PC-9 (cell line): ENCODE results near the gene SLC9A9. TPM values are rescaled to one million over a fixed set of nuclear protein-coding genes. Genes with fewer than 3 reads are reported as not detected.

ENCODE experiments used
- BruUV-seq: library from RNA; stranded (reverse); fragments of 400-500 nt; replicated peaks from 2 replicates; lab custom pipeline; 2021; lab: Mats Ljungman, UMichigan
- CTCF ChIA-PET: fragments of 300-600 bp; sonication (Branson Sonifier 250); formaldehyde crosslinking; loops from one replicate; lab custom pipeline; 2022; ENCODE audit warnings: antibody characterized with exemption; lab: Charles Lee
- POLR2A ChIA-PET: fragments of 300-600 bp; sonication (Branson Sonifier 250); formaldehyde crosslinking; loops from one replicate; lab custom pipeline; 2022; ENCODE audit warnings: antibody characterized with exemption; ENCODE audit not compliant: unreplicated experiment; lab: Charles Lee
- DNase-seq, 2 experiments: peaks; one replicate each; pipeline versions ENCODE4 v3.0.0 to v3.0.0-alpha.2; 2015 to 2022; ENCODE audit warnings: mixed read lengths in 1 of 2
- H2AFZ ChIP-seq: fragments of 200-600 bp; sonication (generic); 2 replicates; pipeline ENCODE4 v1.8.1; 2017; ENCODE audit warnings: antibody characterized with exemption
- H3F3A ChIP-seq: fragments of 200-600 bp; sonication (generic); 2 replicates; pipeline ENCODE4 v1.8.1; 2017; ENCODE audit warnings: antibody characterized with exemption, mild to moderate bottlenecking, low read depth; ENCODE audit not compliant: insufficient read depth
- H3K27ac ChIP-seq: fragments of 200-600 bp; sonication (generic); 2 replicates; pipeline ENCODE4 v1.6.1; 2016; ENCODE audit warnings: mixed run types
- H3K27me3 ChIP-seq: fragments of 200-600 bp; sonication (generic); 2 replicates; pipeline ENCODE4 v1.6.1; 2016; ENCODE audit warnings: low read depth, mixed run types; ENCODE audit not compliant: insufficient read depth
- H3K36me3 ChIP-seq: fragments of 200-600 bp; sonication (generic); 2 replicates; pipeline ENCODE4 v1.6.1; 2016; ENCODE audit warnings: low read depth, mixed run types
- H3K4me1 ChIP-seq: fragments of 200-600 bp; sonication (generic); replicated peaks from 2 replicates; pipeline ENCODE4 v1.6.1; 2016; ENCODE audit warnings: mixed run types; ENCODE audit not compliant: insufficient read depth
- H3K4me2 ChIP-seq: fragments of 200-600 bp; sonication (generic); 2 replicates; pipeline ENCODE4 v1.6.1; 2017; ENCODE audit warnings: mixed run types
- H3K4me3 ChIP-seq: fragments of 200-600 bp; sonication (generic); 2 replicates; pipeline ENCODE4 v1.6.1; 2016; ENCODE audit warnings: mixed run types
- H3K79me2 ChIP-seq: fragments of 200-600 bp; sonication (generic); 2 replicates; pipeline ENCODE4 v1.6.1; 2017; ENCODE audit warnings: low read depth, mixed run types
- H3K9me2 ChIP-seq: fragments of 200-600 bp; sonication (generic); 2 replicates; pipeline ENCODE4 v1.8.1; 2017; ENCODE audit warnings: mild to moderate bottlenecking; ENCODE audit not compliant: insufficient read depth
- H3K9me3 ChIP-seq: fragments of 200-600 bp; sonication (generic); 2 replicates; pipeline ENCODE4 v1.8.1; 2016; ENCODE audit warnings: low read depth; ENCODE audit not compliant: insufficient read depth
- H4K20me1 ChIP-seq: fragments of 200-600 bp; sonication (generic); 2 replicates; pipeline ENCODE4 v1.8.1; 2017; ENCODE audit not compliant: insufficient read depth
- CTCF ChIP-seq: fragments of 200-600 bp; sonication (generic); conservative IDR thresholded peaks from 2 replicates; pipeline ENCODE4 v1.6.1; 2017; ENCODE audit warnings: mixed run types, antibody characterized with exemption, mild to moderate bottlenecking, moderate library complexity
- EZH2 ChIP-seq: fragments of 200-600 bp; sonication (generic); IDR thresholded peaks from 2 replicates; pipeline ENCODE4 v1.8.0; 2017; ENCODE audit warnings: antibody characterized with exemption, low read depth
- intact Hi-C: fragments of 100-400 bp; cut with micrococcal nuclease; formaldehyde crosslinking; loops from one replicate; pipeline ENCODE4 v1.10.0; 2022; ENCODE audit not compliant: unreplicated experiment
- total RNA-seq: library from RNA; stranded (reverse); gene quantifications from 2 replicates; pipeline ENCODE4 v1.2.3, GENCODE V29; 2021

The SLC9A9 gene
- total RNA-seq, 1 experiment from 2014 or later = 1.7 TPM

DNA sequence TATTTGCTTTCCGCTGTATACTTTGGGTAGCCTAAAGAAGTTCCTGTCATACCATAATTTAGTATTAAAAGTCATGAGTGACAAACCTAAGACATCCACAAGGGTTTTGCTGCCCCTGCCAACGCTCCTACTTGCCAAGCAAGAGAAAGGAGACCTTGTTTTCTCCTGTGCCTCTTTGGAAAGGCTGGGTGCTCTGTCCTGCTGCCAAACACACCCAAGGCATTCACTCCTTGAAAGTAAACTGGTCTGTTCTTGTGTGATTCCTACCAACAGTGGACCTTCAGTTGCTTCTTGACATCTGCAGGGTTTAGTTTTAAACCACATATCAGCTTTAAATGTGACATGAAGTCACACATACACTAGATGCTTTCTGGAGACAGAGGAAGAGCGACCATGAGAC lies 295.4 kb downstream of the SLC9A9 start:
- intact Hi-C loops = no loop called here
- no TSS peak for BruUV-seq
- Histone ChIP-seq H3K36me3 (no peaks in the 10 kb centered on the region), H4K20me1 (no peaks in the 10 kb centered on the region), H3K79me2 (no peaks in the 10 kb centered on the region), H3F3A (no peaks in the 10 kb centered on the region), H3K4me1 (no peaks in the 10 kb centered on the region), H3K9me2 (no peaks in the 10 kb centered on the region), H3K27ac (no peak overlapping the region), H3K9me3 (no peaks in the 10 kb centered on the region), H3K4me2 (no peak overlapping the region), H3K27me3 (no peaks in the 10 kb centered on the region), H2AFZ (no peak overlapping the region), H3K4me3 (no peak overlapping the region)
- ChIA-PET CTCF (no interaction called here), POLR2A (no interaction called here)
- DNase-seq = no peak
- TF ChIP-seq EZH2 = no peak
- TF ChIP-seq CTCF = no peak

GRCh38 chr3:143551761-143552160 lies 296.5 kb downstream of the SLC9A9 start:
- no peak overlapping the region for H3K4me2 ChIP-seq
- no peaks in the 10 kb centered on the region for H3K4me1 ChIP-seq
- no TSS peak for BruUV-seq
- POLR2A ChIA-PET = no interaction called here
- CTCF ChIA-PET = no interaction called here
- no peak overlapping the region for H3K4me3 ChIP-seq
- no peaks in the 10 kb centered on the region for H3K36me3 ChIP-seq
- intact Hi-C loops = no loop called here
- H3K79me2 ChIP-seq = no peaks in the 10 kb centered on the region
- H3K27me3 ChIP-seq = no peaks in the 10 kb centered on the region
- no peaks in the 10 kb centered on the region for H4K20me1 ChIP-seq
- no peak overlapping the region for H2AFZ ChIP-seq
- TF ChIP-seq CTCF = no peak
- no peak for TF ChIP-seq EZH2
- no peaks in the 10 kb centered on the region for H3K9me2 ChIP-seq
- H3K27ac ChIP-seq = no peak overlapping the region
- DNase-seq = no peak
- H3F3A ChIP-seq = no peaks in the 10 kb centered on the region
- H3K9me3 ChIP-seq = no peaks in the 10 kb centered on the region

GRCh38 chr3:143548861-143549497 lies 299.3 kb downstream of the SLC9A9 start:
- H3F3A ChIP-seq = no peaks in the 10 kb centered on the region
- H3K9me2 ChIP-seq = no peaks in the 10 kb centered on the region
- no peaks in the 10 kb centered on the region for H3K9me3 ChIP-seq
- no peak overlapping the region for H2AFZ ChIP-seq
- BruUV-seq = no TSS peak
- no peaks in the 10 kb centered on the region for H3K79me2 ChIP-seq
- H3K27ac ChIP-seq = no peak overlapping the region
- no peaks in the 10 kb centered on the region for H3K4me1 ChIP-seq
- H3K27me3 ChIP-seq = no peaks in the 10 kb centered on the region
- H4K20me1 ChIP-seq = no peaks in the 10 kb centered on the region
- intact Hi-C loops = no loop called here
- H3K4me2 ChIP-seq = no peak overlapping the region
- no peak for DNase-seq
- H3K36me3 ChIP-seq = no peaks in the 10 kb centered on the region
- ChIA-PET CTCF (no interaction called here), POLR2A (no interaction called here)
- TF ChIP-seq EZH2 = no peak
- TF ChIP-seq CTCF = no peak
- no peak overlapping the region for H3K4me3 ChIP-seq
